Endothelial cell of umbilical vein (primary cell): Measurements from ENCODE around the gene ATRIP. TPM values are rescaled to one million over a fixed set of nuclear protein-coding genes. Genes with fewer than 3 reads are reported as not detected.

Experiments
- BruUV-seq: library from RNA; stranded (reverse); fragments of 400-500 nt; replicated peaks from 2 replicates; lab custom pipeline; 2021; lab: Mats Ljungman, UMichigan
- CTCF ChIA-PET: fragments of 300-600, 350-600 bp; sonication (Branson Sonifier 250); formaldehyde crosslinking; loops from one replicate; lab custom pipeline; 2021; ENCODE audit warnings: antibody characterized with exemption, inconsistent platforms; lab: Charles Lee
- POLR2A ChIA-PET: fragments of 300-600, 350-600 bp; sonication (Branson Sonifier 250); formaldehyde crosslinking; loops from one replicate; lab custom pipeline; 2021; ENCODE audit warnings: antibody characterized with exemption, inconsistent platforms; lab: Charles Lee
- DNase-seq: peaks from one replicate; pipeline ENCODE4 v3.0.0-alpha.2; 2011; ENCODE audit warnings: low read depth, low spot score
- FAIRE-seq: peaks from 2 replicates; lab custom pipeline; 2011; peaks lifted over from hg19 to GRCh38; lab: Jason Lieb, UNC
- H2AFZ ChIP-seq: 2 replicates; pipeline ENCODE4 v1.6.0; 2012; ENCODE audit warnings: low read depth, low read length, control low read depth, inconsistent platforms
- H3K27ac ChIP-seq: 2 replicates; pipeline ENCODE4 v1.5.1; 2011; ENCODE audit warnings: low read depth, mild to moderate bottlenecking, control low read depth, low read length, moderate library complexity; ENCODE audit not compliant: insufficient read depth
- H3K27me3 ChIP-seq, 2 experiments: 2 replicates each; pipeline versions ENCODE4 v1.6.0 to v1.6.1; 2011; ENCODE audit warnings: low read length in 2 of 2, mixed read lengths in 1 of 2; ENCODE audit not compliant: control insufficient read depth in 2 of 2, insufficient read depth in 2 of 2
- H3K36me3 ChIP-seq, 2 experiments: 2 replicates in 1 of 2; 3 replicates in 1 of 2; pipeline ENCODE4 v1.5.1; 2011; ENCODE audit warnings: low read length in 2 of 2, mild to moderate bottlenecking in 1 of 2, moderate library complexity in 1 of 2; ENCODE audit not compliant: control insufficient read depth in 2 of 2, insufficient read depth in 2 of 2; ENCODE audit errors: extremely low read depth in 1 of 2
- H3K4me1 ChIP-seq: 3 replicates; pipeline ENCODE4 v1.5.1; 2011; ENCODE audit warnings: mild to moderate bottlenecking, low read length; ENCODE audit not compliant: control insufficient read depth, insufficient read depth; ENCODE audit errors: extremely low read depth
- H3K4me2 ChIP-seq: 2 replicates; pipeline ENCODE4 v1.6.1; 2011; ENCODE audit warnings: low read length, control low read depth, mixed read lengths; ENCODE audit not compliant: insufficient read depth
- H3K4me3 ChIP-seq, 3 experiments: fragments of 200-600 bp in 1 of 3; sonication (generic), shearing (Covaris generic) in 1 of 3; replicated peaks in 1 of 3; 2 replicates each; pipeline ENCODE4 v1.5.1; 2011 to 2016; ENCODE audit warnings: control low read depth in 3 of 3, low read length in 3 of 3, mild to moderate bottlenecking in 2 of 3, inconsistent platforms in 1 of 3, low read depth in 1 of 3, moderate library complexity in 1 of 3; ENCODE audit not compliant: insufficient read depth in 1 of 3
- H3K79me2 ChIP-seq: 2 replicates; pipeline ENCODE4 v1.6.0; 2012; ENCODE audit warnings: low read length, inconsistent platforms; ENCODE audit not compliant: control insufficient read depth, insufficient read depth
- H3K9ac ChIP-seq: replicated peaks from 2 replicates; pipeline ENCODE3; 2011; ENCODE audit warnings: low read length, control low read depth; ENCODE audit not compliant: insufficient read depth; ENCODE audit errors: extremely low read depth
- H3K9me1 ChIP-seq: replicated peaks from 3 replicates; pipeline ENCODE4 v1.6.0; 2011; ENCODE audit warnings: mild to moderate bottlenecking, low read length; ENCODE audit not compliant: control insufficient read depth, insufficient read depth; ENCODE audit errors: extremely low read depth
- H3K9me3 ChIP-seq: replicated peaks from 2 replicates; pipeline ENCODE4 v1.5.1; 2012; ENCODE audit warnings: low read length, inconsistent platforms; ENCODE audit not compliant: control insufficient read depth, insufficient read depth
- H4K20me1 ChIP-seq: replicated peaks from 2 replicates; pipeline ENCODE3; 2011; ENCODE audit warnings: mild to moderate bottlenecking, low read length; ENCODE audit not compliant: control insufficient read depth, insufficient read depth; ENCODE audit errors: extremely low read depth
- CTCF ChIP-seq, 2 donors: IDR thresholded peaks; 1 replicate in 1 of 2; 2 replicates in 1 of 2; pipeline ENCODE4 v1.5.1; 2011; ENCODE audit warnings: low read length in 2 of 2, mild to moderate bottlenecking in 2 of 2, moderate library complexity in 2 of 2, control low read depth in 1 of 2, inconsistent platforms in 1 of 2, low read depth in 1 of 2; ENCODE audit not compliant: insufficient read depth in 1 of 2; ENCODE audit errors: extremely low read depth in 1 of 2
- EZH2 ChIP-seq: IDR thresholded peaks from 2 replicates; pipeline ENCODE4 v1.6.1; 2012; ENCODE audit warnings: borderline replicate concordance, low read depth, mild to moderate bottlenecking, moderate library complexity, low read length, inconsistent platforms; ENCODE audit not compliant: severe bottlenecking
- FOS ChIP-seq: IDR thresholded peaks from 2 replicates; pipeline ENCODE4 v1.6.1; 2011; ENCODE audit warnings: mild to moderate bottlenecking, low read length, moderate library complexity, borderline replicate concordance; ENCODE audit not compliant: insufficient read depth
- GATA2 ChIP-seq: IDR thresholded peaks from 2 replicates; pipeline ENCODE4 v1.7.0; 2011; ENCODE audit warnings: low read depth, mild to moderate bottlenecking, moderate library complexity, mixed read lengths, low read length; ENCODE audit not compliant: insufficient read length, insufficient read depth
- JUN ChIP-seq: IDR thresholded peaks from 2 replicates; pipeline ENCODE4 v1.6.1; 2011; ENCODE audit warnings: borderline replicate concordance, low read depth; ENCODE audit not compliant: insufficient read length, insufficient read depth
- MAX ChIP-seq: IDR thresholded peaks from 2 replicates; pipeline ENCODE4 v1.6.1; 2011; ENCODE audit not compliant: insufficient read depth, insufficient read length
- MYC ChIP-seq: IDR thresholded peaks from one replicate; pipeline ENCODE4 v1.6.1; 2011; ENCODE audit warnings: mild to moderate bottlenecking, low read depth, low read length
- POLR2A ChIP-seq: IDR thresholded peaks from 2 replicates; pipeline ENCODE4 v1.6.1; 2012; ENCODE audit warnings: low read depth, mild to moderate bottlenecking, control low read depth, low read length
- POLR2AphosphoS5 ChIP-seq: IDR thresholded peaks from 2 replicates; pipeline ENCODE4 v1.6.1; 2012; ENCODE audit warnings: low read depth, mild to moderate bottlenecking, control low read depth, low read length, moderate library complexity; ENCODE audit not compliant: insufficient read depth
- dilution Hi-C: fragments of 300-500 bp; cut with MboI; formaldehyde crosslinking; loops from one replicate; pipeline ENCODE4 v1.15.0; 2019; ENCODE audit warnings: low sequenced_read_pairs; ENCODE audit not compliant: extremely low pct_ligation_motif_present
- intact Hi-C: fragments of 100-400 bp; cut with micrococcal nuclease; formaldehyde crosslinking; loops from one replicate; pipeline ENCODE4 v1.10.0; 2022
- polyA plus RNA-seq, 4 experiments: library from polyadenylated mRNA; depleted of rRNA in 3 of 4; stranded (reverse) in 3 of 4; unstranded in 1 of 4; fragments of >200 nt; gene quantifications; 2 replicates each; pipeline versions ENCODE4 v1.2.1 to v1.2.3, GENCODE V29; 2011 to 2012; ENCODE audit warnings: missing spikeins in 1 of 4
- total RNA-seq: library from RNA; stranded (reverse); gene quantifications from 2 replicates; pipeline ENCODE4 v1.2.3, GENCODE V29; 2021

ATRIP gene
- total and polyA plus RNA-seq, 2 donors (not counting 3 experiments of a cell fraction or from before 2014, with no cell fraction given) = 10.6 to 14.7 TPM

- no peaks in the 10 kb centered on the region for H3K9me3 ChIP-seq
- H3K27ac ChIP-seq = no peak overlapping the region
- POLR2A ChIA-PET = no interaction called here
- H3K4me3 ChIP-seq = no peak overlapping the region
- no peaks in the 10 kb centered on the region for H4K20me1 ChIP-seq
- H3K27me3 ChIP-seq = no peaks in the 10 kb centered on the region
- intact Hi-C loops (no loop called here), dilution Hi-C loops (no loop called here)
- FAIRE-seq = no peak
- no peak overlapping the region for H3K9ac ChIP-seq
- peaks cover 0 to 12% of the 10 kb centered on the region in 2 experiments for H3K36me3 ChIP-seq
- CTCF ChIA-PET = no interaction called here
- no peak overlapping the region for H3K4me2 ChIP-seq
- DNase-seq = no peak
- no TSS peak for BruUV-seq
- H3K79me2 ChIP-seq = peaks cover 24% of the 10 kb centered on the region
- H2AFZ ChIP-seq = no peak overlapping the region
- TF ChIP-seq POLR2A (no peak), POLR2AphosphoS5 (no peak), MAX (no peak), CTCF (IDR thresholded peaks at IDR 0.05; ENCODE audit: extremely low read depth in 1 of 2, insufficient read depth in 1 of 2, low read depth in 1 of 2, low read length in 2 of 2) (no peak), GATA2 (no peak), MYC (no peak), FOS (no peak), EZH2 (no peak), JUN (no peak)
- H3K9me1 ChIP-seq = no peaks in the 10 kb centered on the region
- peaks cover 10% of the 10 kb centered on the region for H3K4me1 ChIP-seq
These were observed 28.7 kb downstream of the ATRIP start for GRCh38 chr3:48475188-48475587.
